A673 (cell line): ENCODE data around the gene WLS. TPM values are rescaled to one million over a fixed set of nuclear protein-coding genes. Genes with fewer than 3 reads are reported as not detected.
A peak's percentile ranks its signal among the peaks of the same experiment; 100 is the strongest.

Experiments used
- BruUV-seq: library from RNA; stranded (reverse); fragments of 400-500 nt; replicated peaks from 2 replicates; lab custom pipeline; 2021; lab: Mats Ljungman, UMichigan
- CTCF ChIA-PET: fragments of 300-600 bp; sonication (Branson Sonifier 250); formaldehyde crosslinking; loops from one replicate; lab custom pipeline; 2022; ENCODE audit warnings: antibody characterized with exemption; lab: Charles Lee
- POLR2A ChIA-PET: fragments of 300-600 bp; sonication (Branson Sonifier 250); formaldehyde crosslinking; loops from one replicate; lab custom pipeline; 2022; ENCODE audit warnings: antibody characterized with exemption; ENCODE audit not compliant: low non-redundant PET; lab: Charles Lee
- DNase-seq: peaks from one replicate; pipeline ENCODE4 v3.0.0-alpha.2; 2015; ENCODE audit warnings: low spot score
- H3K27ac ChIP-seq: fragments of 200-600 bp; sonication (generic); 2 replicates; pipeline ENCODE4 v1.5.1; 2016; ENCODE audit warnings: mixed run types, low read depth, mild to moderate bottlenecking, mixed read lengths, antibody characterized with exemption, low read length; ENCODE audit not compliant: poor library complexity, severe bottlenecking
- H3K27me3 ChIP-seq: fragments of 200-600 bp; sonication (generic); replicated peaks from 2 replicates; pipeline ENCODE4 v1.6.1; 2017; ENCODE audit warnings: mixed run types, low read depth, mild to moderate bottlenecking, mixed read lengths, antibody characterized with exemption, low read length; ENCODE audit not compliant: insufficient read depth, poor library complexity
- H3K36me3 ChIP-seq: fragments of 200-600 bp; sonication (generic); 2 replicates; pipeline ENCODE4 v1.6.1; 2016; ENCODE audit warnings: mixed run types, mild to moderate bottlenecking, mixed read lengths, antibody characterized with exemption, low read length; ENCODE audit not compliant: insufficient read depth, poor library complexity, severe bottlenecking
- H3K4me1 ChIP-seq: fragments of 200-600 bp; sonication (generic); 2 replicates; pipeline ENCODE4 v1.6.1; 2017; ENCODE audit warnings: mixed run types, mild to moderate bottlenecking, mixed read lengths, antibody characterized with exemption, low read length; ENCODE audit not compliant: insufficient read depth, poor library complexity, severe bottlenecking
- H3K4me3 ChIP-seq: fragments of 200-600 bp; sonication (generic); 2 replicates; pipeline ENCODE4 v1.5.1; 2016; ENCODE audit warnings: low read depth, mixed run types, mild to moderate bottlenecking, mixed read lengths, low read length; ENCODE audit not compliant: poor library complexity, severe bottlenecking
- H3K9me3 ChIP-seq: fragments of 200-600 bp; sonication (generic); 2 replicates; pipeline ENCODE4 v1.6.1; 2016; ENCODE audit warnings: mixed run types, low read depth, mild to moderate bottlenecking, mixed read lengths, antibody characterized with exemption, low read length; ENCODE audit not compliant: poor library complexity, severe bottlenecking
- CTCF ChIP-seq: fragments of 300-800, 200-600 bp; sonication (generic); conservative IDR thresholded peaks from 2 replicates; pipeline ENCODE4 v1.5.1; 2017; ENCODE audit warnings: low read depth, mild to moderate bottlenecking, antibody characterized with exemption, low read length, moderate library complexity, mixed read lengths
- EZH2 ChIP-seq: fragments of 200-600 bp; sonication (generic); IDR thresholded peaks from 2 replicates; pipeline ENCODE4 v1.6.1; 2017; ENCODE audit warnings: borderline replicate concordance, low read depth, mild to moderate bottlenecking, mixed read lengths, antibody characterized with exemption, low read length; ENCODE audit not compliant: poor library complexity, severe bottlenecking
- intact Hi-C: fragments of 100-400 bp; cut with micrococcal nuclease; formaldehyde crosslinking; loops from one replicate; pipeline ENCODE4 v1.10.0; 2022; ENCODE audit not compliant: unreplicated experiment
- total RNA-seq: library from RNA; stranded (reverse); gene quantifications from 2 replicates; pipeline ENCODE4 v1.2.3, GENCODE V29; 2021

The WLS gene
- total RNA-seq, 1 experiment from 2014 or later = 144 TPM

- TF ChIP-seq EZH2 (no peak), CTCF (no peak)
- POLR2A ChIA-PET = no interaction called here
- Histone ChIP-seq H3K36me3 (no peaks in the 10 kb centered on the region), H3K9me3 (no peaks in the 10 kb centered on the region), H3K4me1 (peaks cover 71% of the 10 kb centered on the region), H3K27me3 (no peaks in the 10 kb centered on the region), H3K27ac (no peak overlapping the region), H3K4me3 (no peak overlapping the region)
- CTCF ChIA-PET = no interaction called here
- BruUV-seq = no TSS peak
- no peak for DNase-seq
- intact Hi-C loops = no loop called here
These were observed 20.5 kb downstream of the WLS start for GRCh38 chr1:68211761-68212380.

- no TSS peak for BruUV-seq
- H3K4me3 ChIP-seq = no peak overlapping the region
- H3K9me3 ChIP-seq = no peaks in the 10 kb centered on the region
- no peak overlapping the region for H3K27ac ChIP-seq
- no peaks in the 10 kb centered on the region for H3K36me3 ChIP-seq
- H3K4me1 ChIP-seq = peaks cover 65% of the 10 kb centered on the region
- ChIA-PET CTCF (no interaction called here), POLR2A (no interaction called here)
- TF ChIP-seq CTCF = no peak
- no peak for TF ChIP-seq EZH2
- no peaks in the 10 kb centered on the region for H3K27me3 ChIP-seq
- peak; percentile 56 for DNase-seq
- intact Hi-C loops = no loop called here
These were observed 21.5 kb downstream of the WLS start for GRCh38 chr1:68210829-68211228.

- DNase-seq = no peak
- BruUV-seq = no TSS peak
- ChIA-PET CTCF (no interaction called here), POLR2A (no interaction called here)
- intact Hi-C loops = no loop called here
- Histone ChIP-seq H3K4me1 (peaks cover 57% of the 10 kb centered on the region), H3K27ac (no peak overlapping the region), H3K4me3 (no peak overlapping the region), H3K27me3 (no peaks in the 10 kb centered on the region), H3K36me3 (no peaks in the 10 kb centered on the region), H3K9me3 (no peaks in the 10 kb centered on the region)
- TF ChIP-seq EZH2 = no peak
These were observed 22.3 kb downstream of the WLS start for GRCh38 chr1:68210027-68210426.
